ENCODE data around the gene IFFO2. TPM values are rescaled to one million over a fixed set of nuclear protein-coding genes. Genes with fewer than 3 reads are reported as not detected.

The IFFO2 gene
- total RNA-seq, 1 experiment from 2014 or later, result 11.7 TPM

DNA sequence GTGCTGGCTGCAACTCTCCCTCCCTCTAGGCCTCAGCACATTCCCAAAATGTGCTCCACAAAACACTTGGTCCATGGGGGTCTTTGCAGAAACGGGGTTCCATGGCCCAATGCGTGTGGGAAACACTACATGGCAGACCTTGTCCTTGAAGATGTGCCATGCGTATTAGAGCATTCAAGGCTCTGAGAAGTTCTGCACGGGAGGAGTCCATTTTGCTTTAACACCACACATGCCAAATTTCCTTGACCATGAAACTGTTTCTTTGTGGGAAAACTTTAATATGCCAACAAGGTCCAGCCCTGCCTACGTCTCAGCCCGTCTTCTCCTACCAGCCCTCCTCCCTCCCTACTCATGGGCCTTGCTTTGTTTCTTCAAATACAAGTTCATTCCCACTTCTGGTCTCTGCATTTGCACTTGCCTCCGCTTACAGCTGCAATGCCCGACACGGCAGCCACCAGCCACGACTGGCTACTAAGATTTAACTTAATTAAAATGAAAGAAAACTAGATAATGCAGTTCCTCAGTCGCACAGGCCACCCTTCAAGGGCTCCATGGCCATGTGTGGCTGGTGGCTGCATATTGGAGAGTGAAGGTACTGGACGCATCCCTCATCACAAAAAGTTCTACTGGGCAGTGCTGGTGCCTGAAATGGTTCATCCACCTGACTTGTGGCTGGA lies 77.8 kb downstream of the IFFO2 start:
- BruUV-seq (replicated peaks), result no TSS peak
- no peak overlapping the region for H3K4me3 ChIP-seq
- H2AFZ ChIP-seq, result no peak overlapping the region
- no peaks in the 10 kb centered on the region for H3K9me3 ChIP-seq (ENCODE audit: insufficient read depth, low read depth)
- H4K20me1 ChIP-seq (ENCODE audit: insufficient read depth), result no peaks in the 10 kb centered on the region
- no peaks in the 10 kb centered on the region for H3K36me3 ChIP-seq (ENCODE audit: low read depth)
- no peaks in the 10 kb centered on the region for H3K9me2 ChIP-seq (ENCODE audit: insufficient read depth)
- H3K27ac ChIP-seq, result no peak overlapping the region
- no peaks in the 10 kb centered on the region for H3F3A ChIP-seq (ENCODE audit: insufficient read depth, low read depth)
- H3K27me3 ChIP-seq (ENCODE audit: insufficient read depth, low read depth), result no peaks in the 10 kb centered on the region
- no peaks in the 10 kb centered on the region for H3K4me1 ChIP-seq (replicated peaks; ENCODE audit: insufficient read depth)
- TF ChIP-seq, protein P1, sequence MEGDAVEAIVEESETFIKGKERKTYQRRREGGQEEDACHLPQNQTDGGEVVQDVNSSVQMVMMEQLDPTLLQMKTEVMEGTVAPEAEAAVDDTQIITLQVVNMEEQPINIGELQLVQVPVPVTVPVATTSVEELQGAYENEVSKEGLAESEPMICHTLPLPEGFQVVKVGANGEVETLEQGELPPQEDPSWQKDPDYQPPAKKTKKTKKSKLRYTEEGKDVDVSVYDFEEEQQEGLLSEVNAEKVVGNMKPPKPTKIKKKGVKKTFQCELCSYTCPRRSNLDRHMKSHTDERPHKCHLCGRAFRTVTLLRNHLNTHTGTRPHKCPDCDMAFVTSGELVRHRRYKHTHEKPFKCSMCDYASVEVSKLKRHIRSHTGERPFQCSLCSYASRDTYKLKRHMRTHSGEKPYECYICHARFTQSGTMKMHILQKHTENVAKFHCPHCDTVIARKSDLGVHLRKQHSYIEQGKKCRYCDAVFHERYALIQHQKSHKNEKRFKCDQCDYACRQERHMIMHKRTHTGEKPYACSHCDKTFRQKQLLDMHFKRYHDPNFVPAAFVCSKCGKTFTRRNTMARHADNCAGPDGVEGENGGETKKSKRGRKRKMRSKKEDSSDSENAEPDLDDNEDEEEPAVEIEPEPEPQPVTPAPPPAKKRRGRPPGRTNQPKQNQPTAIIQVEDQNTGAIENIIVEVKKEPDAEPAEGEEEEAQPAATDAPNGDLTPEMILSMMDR (conservative IDR thresholded peaks at IDR 0.05), result no peak
- no peak for TF ChIP-seq EZH2 (IDR thresholded peaks at IDR 0.05; ENCODE audit: low read depth)
- DNase-seq, result no peak
- H3K4me2 ChIP-seq, result no peak overlapping the region
- H3K79me2 ChIP-seq (ENCODE audit: low read depth), result no peaks in the 10 kb centered on the region
- CTCF ChIA-PET, result no interaction called here
- POLR2A ChIA-PET (ENCODE audit: unreplicated experiment), result no interaction called here
- intact Hi-C loops (cut with micrococcal nuclease; ENCODE audit: unreplicated experiment), result no loop called here

DNA sequence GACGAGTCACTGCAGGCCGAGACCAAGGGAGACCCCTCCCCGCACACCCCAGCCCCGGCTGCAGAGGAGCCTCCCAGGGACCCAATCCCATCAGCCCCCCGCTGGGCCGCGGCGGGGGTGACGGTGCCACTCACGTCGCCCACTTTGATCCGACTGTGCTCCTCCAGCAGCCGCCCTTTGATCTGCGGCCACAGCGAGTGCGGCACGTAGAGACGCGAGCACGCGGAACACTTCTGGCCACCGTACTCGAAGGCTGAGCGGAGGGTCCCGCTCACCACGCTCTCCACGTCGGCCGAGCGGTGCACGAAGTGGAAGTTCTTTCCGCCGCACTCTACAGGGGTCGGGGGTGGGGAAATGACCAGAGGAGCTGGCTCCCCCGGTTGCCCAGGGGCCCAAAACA lies 79.2 kb downstream of the IFFO2 start:
- Histone ChIP-seq H3K27ac (no peak overlapping the region), H4K20me1 (ENCODE audit: insufficient read depth) (no peaks in the 10 kb centered on the region), H3K4me2 (no peak overlapping the region), H2AFZ (no peak overlapping the region), H3K4me1 (replicated peaks; ENCODE audit: insufficient read depth) (no peaks in the 10 kb centered on the region), H3K9me2 (ENCODE audit: insufficient read depth) (no peaks in the 10 kb centered on the region), H3K79me2 (ENCODE audit: low read depth) (no peaks in the 10 kb centered on the region), H3K4me3 (no peak overlapping the region), H3K36me3 (ENCODE audit: low read depth) (no peaks in the 10 kb centered on the region), H3F3A (ENCODE audit: insufficient read depth, low read depth) (no peaks in the 10 kb centered on the region), H3K27me3 (ENCODE audit: insufficient read depth, low read depth) (no peaks in the 10 kb centered on the region), H3K9me3 (ENCODE audit: insufficient read depth, low read depth) (no peaks in the 10 kb centered on the region)
- ChIA-PET CTCF (no interaction called here), POLR2A (ENCODE audit: unreplicated experiment) (no interaction called here)
- no TSS peak for BruUV-seq (replicated peaks)
- no peak for DNase-seq
- TF ChIP-seq EZH2 (IDR thresholded peaks at IDR 0.05; ENCODE audit: low read depth), result no peak
- TF ChIP-seq, protein P1 (conservative IDR thresholded peaks at IDR 0.05), result no peak
- intact Hi-C loops (cut with micrococcal nuclease; ENCODE audit: unreplicated experiment), result no loop called here

DNA sequence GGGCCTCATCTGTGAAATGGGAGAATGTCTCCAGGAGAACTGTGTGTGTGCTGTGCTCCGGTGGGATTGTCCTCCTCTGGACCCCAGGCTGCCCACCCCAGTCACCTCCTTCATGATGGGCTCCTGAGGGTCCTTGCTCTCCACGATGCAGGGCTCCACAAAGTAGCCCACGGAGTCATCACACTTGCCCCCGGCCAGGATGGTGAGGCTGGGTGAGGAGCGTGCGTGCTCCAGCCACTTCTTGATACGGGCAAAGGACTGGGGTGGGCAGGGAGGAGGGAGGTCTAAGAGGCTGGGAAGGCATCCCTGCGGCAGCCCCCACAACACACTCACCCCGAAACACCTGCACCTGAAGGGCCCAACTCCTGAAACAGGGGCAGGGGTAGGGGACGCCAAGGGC lies 80.3 kb downstream of the IFFO2 start:
- Histone ChIP-seq H3K4me3 (no peak overlapping the region), H3K36me3 (ENCODE audit: low read depth) (no peaks in the 10 kb centered on the region), H3K79me2 (ENCODE audit: low read depth) (no peaks in the 10 kb centered on the region), H3F3A (ENCODE audit: insufficient read depth, low read depth) (no peaks in the 10 kb centered on the region), H4K20me1 (ENCODE audit: insufficient read depth) (no peaks in the 10 kb centered on the region), H3K4me1 (replicated peaks; ENCODE audit: insufficient read depth) (no peaks in the 10 kb centered on the region), H3K4me2 (no peak overlapping the region), H3K9me3 (ENCODE audit: insufficient read depth, low read depth) (no peaks in the 10 kb centered on the region), H3K27me3 (ENCODE audit: insufficient read depth, low read depth) (no peaks in the 10 kb centered on the region), H3K9me2 (ENCODE audit: insufficient read depth) (no peaks in the 10 kb centered on the region), H3K27ac (no peak overlapping the region), H2AFZ (no peak overlapping the region)
- DNase-seq, result no peak
- no peak for TF ChIP-seq EZH2 (IDR thresholded peaks at IDR 0.05; ENCODE audit: low read depth)
- TF ChIP-seq, protein P1 (conservative IDR thresholded peaks at IDR 0.05), result no peak
- no TSS peak for BruUV-seq (replicated peaks)
- ChIA-PET CTCF (no interaction called here), POLR2A (ENCODE audit: unreplicated experiment) (no interaction called here)
- intact Hi-C loops (cut with micrococcal nuclease; ENCODE audit: unreplicated experiment), result no loop called here

Measured in PC-9 (cell line).